Measurements from ENCODE around the gene TMEM9.
A peak's percentile ranks its signal among the peaks of the same experiment; 100 is the strongest.

TMEM9 gene

DNA sequence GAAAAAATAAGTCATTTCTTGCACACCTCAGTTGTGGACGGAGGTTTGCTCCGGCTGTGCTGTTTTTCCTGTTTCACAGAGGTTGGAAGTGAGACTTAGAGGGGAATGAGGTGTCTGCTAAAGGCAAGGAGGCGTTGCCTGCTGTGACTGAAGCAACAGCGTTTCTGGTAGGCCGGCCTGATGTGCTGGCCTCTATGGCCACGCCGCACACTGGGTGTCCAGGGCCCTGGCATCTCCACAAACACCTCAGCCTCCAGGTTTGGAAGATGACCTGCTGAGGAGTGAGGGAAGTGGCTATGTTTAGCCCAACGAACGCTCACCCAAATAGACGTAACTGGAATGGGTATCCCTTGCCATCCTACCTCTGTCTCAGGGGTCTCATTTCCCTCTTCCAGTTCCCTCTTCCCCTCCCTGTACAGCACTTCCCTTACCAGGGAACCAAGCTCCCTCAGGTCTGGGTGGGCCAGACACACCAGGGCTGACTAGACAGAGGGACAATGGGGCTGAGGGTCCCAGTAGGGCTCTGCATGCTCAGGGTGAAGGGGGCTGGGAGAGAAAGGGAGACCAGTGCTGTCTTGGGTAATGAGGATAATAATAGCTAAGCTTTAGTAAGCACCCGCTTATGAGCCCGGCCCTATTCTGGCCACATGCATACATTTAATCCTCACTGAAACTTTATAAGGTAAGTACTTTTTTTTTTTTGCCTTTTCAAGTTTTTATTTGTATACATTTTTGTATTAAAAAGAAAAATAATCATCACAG is 53.9 kb downstream of the TMEM9 start:
- DNase-seq (ENCODE audit: low spot score), result no peak

DNA sequence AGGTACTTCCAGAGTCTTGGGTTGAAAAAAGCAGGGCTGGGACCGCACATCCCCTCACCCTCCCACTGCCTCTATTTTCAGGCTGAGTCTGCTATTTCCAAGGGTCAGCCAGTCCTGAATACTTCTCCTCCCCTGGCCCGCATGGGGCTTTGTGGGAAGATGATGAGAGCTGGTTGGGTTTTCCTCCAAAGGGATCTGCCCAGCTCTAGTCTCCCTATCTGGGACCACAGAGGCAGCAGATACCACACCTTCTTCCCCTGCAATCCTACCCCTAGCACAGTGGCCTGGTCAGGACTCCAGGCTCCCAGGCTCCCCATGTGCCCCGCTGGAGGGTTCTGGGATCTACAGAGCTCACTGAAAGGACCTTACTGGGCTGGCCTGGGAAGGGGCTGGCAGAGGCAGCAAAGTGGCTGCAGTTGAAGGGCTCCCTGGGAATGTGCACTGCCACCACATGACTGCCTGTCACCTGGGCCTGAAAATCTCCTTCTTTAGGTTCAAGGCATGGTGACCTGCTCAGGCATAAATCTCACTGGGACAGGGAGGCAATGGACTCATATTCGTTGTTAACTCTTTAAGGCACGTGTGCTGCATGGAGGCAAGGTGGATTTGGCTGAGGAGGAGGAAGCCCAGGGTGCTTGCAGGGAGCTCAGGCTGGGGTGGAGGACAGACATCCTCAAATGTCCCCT is 55.1 kb downstream of the TMEM9 start:
- no peak for DNase-seq (ENCODE audit: low spot score)

DNA sequence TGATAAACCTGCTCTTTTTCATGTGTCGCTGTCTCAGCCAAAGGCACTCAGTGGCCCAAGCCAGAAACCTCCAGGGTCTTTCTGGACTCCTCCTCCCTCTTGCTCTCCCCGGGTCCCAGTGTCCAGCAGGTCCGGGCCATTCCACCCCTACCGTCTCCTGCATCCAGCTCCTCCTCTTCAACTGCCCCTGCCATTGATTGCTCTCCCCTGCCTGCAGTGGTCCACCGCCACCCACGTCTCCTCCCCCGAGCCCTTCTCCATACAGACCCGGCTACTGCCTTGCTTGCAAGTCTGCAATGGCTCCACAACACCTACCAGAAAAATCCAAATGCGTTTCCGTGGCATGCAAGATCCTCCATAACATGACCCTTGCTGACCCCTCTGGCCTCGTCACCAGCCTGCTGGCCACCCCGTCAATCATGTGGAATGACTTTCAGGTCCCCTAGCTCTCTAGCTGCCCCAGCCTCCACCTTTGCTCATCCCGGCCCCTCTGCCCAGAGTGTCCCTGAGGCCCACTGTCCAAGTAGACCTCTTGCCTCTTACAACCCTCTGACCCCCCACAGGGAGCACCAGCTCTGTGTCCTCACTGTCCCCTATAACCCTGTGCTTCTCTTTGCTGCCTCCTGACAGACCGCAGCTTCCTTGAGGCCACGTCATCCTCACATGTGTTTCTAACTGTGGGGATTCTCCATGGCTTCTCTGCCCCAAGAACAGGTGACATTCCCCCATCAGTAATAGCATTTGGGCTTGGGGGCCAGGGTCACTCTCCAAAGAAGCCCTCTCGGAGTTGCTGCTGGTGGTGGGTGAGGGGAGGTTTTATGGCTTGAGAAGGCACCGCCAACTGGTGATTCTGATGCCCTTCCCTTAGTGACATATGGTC is 57.1 kb downstream of the TMEM9 start:
- DNase-seq (ENCODE audit: low spot score), result no peak

DNA sequence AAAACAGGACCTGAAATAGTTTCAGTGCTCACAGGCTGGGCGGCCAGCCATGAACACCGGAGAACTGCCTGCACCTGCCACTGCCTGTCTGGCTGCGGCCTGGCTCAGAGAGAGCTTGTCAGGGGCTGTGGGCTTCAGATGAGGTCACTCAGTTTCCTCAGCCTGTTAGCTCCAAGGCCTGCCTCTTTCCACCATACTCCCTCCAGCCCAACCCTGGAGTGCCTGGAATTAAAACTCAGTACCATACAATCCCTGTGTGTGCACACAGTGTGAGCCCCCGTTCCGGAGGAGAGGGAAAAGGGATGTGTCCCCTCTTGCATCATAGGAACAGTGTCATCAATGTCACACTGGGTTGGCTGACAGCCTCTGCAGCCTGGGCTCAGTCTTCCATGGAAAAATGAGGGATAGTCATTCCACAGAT is 58.2 kb downstream of the TMEM9 start:
- no peak for DNase-seq (ENCODE audit: low spot score)

DNA sequence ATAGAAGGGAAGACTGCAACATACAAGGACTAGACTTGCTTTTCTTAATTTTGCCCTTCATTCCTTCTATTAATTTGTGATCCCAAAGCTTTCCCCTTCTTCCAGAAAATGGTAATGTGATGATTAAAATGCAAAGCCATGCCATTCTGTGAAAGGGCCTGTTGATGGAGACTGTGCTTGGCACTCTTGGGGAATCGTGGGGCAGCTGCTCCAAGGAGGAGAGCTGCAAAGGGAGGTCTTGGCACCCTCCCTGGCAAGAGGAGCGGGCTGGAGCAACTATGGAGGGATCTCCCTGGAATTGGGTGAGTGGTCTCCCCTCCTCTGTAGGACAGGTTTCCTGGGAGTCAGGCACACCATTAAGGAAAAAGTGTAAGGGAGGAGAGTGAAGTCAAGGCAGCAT is 58.7 kb downstream of the TMEM9 start:
- no peak for DNase-seq (ENCODE audit: low spot score)

DNA sequence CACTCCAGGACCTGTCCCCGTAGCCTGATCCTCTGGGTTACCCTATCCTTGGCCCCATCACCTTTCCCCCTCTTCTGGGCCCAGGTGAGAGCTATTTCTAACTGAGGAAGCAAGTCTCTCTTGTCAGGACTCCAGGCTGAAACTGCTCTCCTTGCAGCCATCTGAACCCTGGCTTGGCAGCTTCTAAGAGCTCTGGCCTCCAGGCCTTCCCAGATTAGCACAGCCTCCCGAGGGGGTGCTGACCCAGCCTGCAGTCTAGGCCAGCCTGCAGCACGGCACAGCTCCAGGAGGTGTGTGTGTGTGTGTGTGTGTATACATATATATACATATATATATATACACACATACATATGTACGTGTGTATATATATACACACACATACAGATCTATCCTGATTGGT is 59.4 kb downstream of the TMEM9 start:
- no peak for DNase-seq (ENCODE audit: low spot score)

DNA sequence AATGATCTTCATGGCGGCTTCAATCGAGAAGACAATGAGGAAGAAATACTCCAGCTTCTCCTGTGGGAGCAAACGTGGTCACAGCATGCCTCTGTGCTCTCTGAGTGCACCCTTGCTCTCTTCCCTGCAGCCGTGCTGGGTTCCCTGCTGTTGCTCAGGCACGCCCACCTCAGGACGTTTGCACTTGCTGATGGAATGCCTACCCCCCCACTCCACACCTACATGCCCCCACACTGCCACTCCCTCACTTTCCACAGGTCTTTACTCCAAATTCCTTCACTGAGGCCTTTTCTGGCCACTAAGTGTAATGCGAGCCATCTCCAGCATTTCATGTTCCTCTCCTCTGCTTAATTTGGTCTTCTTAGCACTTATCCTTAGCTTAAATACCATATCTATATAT is 60.3 kb downstream of the TMEM9 start:
- no peak for DNase-seq (ENCODE audit: low spot score)

DNA sequence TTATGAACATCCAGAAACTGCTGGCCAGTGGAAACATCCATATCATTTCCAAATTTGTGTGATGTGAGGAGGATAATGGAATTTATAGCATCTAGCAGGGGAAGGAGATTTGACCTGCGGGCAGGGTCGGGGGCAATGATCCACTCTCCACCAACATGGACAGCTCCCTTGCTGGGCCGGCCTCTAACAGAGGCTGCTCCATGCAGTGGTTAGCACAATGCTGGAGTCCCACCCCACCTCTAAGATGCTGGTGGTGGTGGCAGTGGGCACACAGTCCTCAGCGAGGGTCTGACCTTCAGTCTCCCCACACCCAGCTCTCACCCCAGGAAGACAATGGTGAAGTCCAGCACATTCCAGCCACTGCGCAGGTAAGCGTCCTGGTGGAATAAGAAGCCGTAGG is 60.7 kb downstream of the TMEM9 start:
- DNase-seq (ENCODE audit: low spot score), result no peak

DNA sequence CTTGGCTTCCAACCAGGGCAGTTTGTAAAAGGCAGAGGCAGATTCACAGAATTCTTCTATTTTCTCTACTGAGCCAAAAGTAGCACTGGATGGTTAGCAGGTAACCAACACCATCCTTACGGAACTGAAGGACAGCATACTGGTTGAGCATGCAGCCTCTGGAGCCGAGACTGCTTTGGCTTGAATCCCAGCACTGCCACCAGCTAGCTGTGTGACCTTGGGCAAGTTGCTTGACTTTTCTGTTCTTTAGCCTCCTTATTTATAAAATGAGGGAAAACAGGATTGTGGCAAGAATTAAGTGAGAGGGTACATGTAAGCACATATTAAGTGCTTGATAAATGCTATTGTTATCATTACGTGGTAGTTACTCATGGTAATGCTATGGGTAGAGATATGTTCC is 61.5 kb downstream of the TMEM9 start:
- no peak for DNase-seq (ENCODE audit: low spot score)

DNA sequence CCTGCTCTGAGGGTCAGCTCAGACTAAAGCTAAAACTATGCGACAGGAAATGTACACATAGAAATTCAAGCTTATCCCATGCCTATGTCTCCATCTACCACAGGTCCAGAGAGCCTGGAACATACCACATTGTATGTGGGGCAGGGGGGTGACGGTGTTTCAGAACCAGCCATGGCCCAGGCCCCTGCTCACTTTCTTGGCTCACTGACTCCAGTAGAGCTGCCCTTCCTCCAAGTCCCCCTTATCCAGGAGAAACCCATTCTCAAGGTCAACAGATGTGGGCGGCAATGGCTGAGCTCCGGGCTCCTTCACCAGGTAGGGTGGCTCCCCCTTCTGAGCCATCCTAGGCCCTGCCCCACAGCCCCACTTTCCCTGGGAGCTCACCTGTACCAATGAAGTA is 63.0 kb downstream of the TMEM9 start:
- no peak for DNase-seq (ENCODE audit: low spot score)

DNA sequence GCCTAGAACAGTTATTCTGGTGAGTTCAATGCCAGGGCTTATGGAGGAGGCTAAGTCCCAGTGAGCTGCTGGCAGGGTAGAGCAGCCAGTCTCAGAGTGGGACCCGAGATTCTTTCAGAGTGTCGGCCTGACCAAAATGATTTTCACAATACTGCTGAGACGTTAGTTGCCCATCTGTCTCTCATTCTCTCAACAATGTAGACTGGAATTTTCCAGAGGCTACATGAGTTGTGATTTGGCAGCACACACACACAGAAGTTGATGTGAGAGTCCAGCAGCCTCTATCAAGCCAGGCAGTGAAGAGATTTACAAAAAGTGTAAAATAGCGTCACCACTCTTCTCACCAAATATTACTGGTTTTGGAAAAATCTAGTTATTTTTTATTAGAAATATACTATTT is 63.7 kb downstream of the TMEM9 start:
- no peak for DNase-seq (ENCODE audit: low spot score)

DNA sequence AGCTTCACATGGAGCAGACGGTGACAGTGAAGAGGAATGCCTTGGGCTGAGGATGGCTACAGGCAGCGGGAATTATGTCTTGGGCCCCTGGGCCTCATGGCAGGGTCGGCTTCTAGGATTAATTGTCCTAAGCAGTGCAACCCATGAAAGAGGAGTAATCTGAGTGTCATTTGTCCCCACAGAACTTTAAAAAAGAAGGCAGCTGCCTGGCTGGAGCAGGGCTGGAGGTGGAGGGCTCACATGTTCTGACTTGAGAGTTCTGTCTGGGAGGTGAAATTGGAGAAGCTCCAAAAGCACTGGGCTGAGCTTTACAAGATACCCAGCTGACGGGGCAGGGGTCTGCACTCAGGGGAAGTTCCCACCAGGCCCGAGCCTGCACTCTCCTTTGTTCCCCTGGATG is 64.7 kb downstream of the TMEM9 start:
- DNase-seq (ENCODE audit: low spot score), result no peak

DNA sequence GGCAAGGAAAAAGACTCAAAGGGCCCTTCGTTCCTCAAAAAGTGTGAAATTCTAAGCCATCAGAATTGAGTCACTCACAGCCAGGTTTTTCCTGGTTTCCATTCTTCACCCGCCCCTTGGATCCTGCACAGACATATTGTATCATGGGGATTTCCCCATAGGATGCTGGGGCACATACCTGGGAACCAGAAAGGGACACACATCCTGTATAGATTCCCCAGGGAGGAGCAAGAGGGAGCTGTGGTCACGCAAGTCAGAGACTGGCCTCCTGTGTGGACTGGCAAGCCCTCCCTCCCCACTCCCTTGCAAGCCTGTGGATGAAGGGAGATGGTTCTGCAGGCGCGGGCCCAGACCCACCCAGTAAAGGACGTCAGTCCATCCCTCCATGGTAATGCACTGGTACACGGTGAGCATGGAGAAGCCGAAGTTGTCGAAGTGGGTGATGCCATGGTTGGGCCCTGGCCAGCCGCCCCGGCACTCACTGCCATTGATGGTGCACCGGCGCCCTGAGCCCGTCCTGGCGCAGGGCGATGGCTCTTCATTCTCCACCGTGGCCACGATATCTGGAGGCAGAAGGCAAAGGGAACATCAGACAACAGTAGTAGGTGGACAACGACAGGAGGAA is 65.3 kb downstream of the TMEM9 start:
- DNase-seq (ENCODE audit: low spot score), result no peak

DNA sequence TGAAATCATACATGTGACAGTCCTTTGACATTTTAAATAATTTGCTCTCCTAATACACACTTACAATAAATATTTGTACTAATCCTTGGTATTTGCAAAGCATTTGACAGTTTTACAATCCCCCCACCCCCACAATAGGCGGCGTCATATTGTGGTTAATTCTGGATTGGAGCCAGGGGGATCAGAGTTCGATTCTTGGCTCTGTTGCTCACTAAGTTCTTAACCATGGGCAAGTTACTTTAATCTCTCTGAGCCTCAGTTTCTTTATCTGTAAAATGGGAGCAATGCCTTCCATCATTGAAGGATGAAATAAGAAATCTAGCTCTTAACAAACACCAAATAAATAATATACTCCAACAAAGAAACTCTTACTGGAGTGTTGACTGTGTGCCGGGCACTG is 65.9 kb downstream of the TMEM9 start:
- no peak for DNase-seq (ENCODE audit: low spot score)

DNA sequence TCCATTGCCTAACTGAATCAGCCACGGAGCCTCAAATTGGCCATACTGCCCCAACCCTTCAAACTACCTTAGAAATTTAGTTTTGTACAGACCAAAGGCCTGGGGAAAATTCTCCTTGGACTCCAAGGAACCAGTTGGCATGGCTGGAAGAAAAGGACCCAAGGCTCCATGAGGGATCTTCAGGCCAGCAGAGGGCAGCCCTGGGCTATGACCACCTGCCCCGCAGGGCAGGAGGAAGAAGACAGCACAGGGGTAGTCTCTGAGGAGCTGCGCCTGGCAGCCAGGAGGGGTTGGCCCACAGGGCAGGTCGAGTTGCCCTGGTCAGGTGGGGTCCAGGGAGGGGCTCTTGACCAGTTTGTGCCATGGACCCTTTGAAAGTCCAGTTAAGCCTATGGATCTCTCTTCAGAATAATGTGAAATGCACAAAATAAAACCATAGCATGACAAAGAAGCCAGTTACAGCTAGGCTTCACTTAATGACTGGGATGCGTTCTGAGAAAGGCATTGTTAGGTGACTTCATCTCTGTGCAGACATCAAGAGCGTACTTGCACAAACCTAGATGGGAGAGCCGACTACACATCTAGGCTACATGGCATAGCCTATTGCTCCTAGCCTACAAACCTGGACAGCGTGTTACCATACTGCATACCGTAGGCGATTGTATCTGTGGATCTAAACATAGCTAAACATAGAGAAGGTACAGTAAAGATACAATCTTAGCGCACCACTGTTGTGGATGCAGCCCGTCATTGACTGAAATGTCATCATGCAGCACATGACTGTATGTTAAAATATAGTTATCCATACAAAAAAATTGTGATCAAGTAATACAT is 68.2 kb downstream of the TMEM9 start:
- DNase-seq (ENCODE audit: low spot score), result peak; percentile 22
